HepG2 (cell line): ENCODE data around the gene LGALS8. TPM values are rescaled to one million over a fixed set of nuclear protein-coding genes. Genes with fewer than 3 reads are reported as not detected.

Source experiments
- ATF1 ChIP-seq: IDR thresholded peaks from 2 replicates; pipeline ENCODE4 v1.6.1; 2016; ENCODE audit warnings: mild to moderate bottlenecking, control low read depth
- BORCS8-MEF2B ChIP-seq: sonication (generic); formaldehyde crosslinking; IDR thresholded peaks from 2 replicates; pipeline ENCODE4 v1.8.0; 2022; ENCODE audit warnings: mild to moderate bottlenecking, missing genetic modification reagents
- GABPB1 ChIP-seq: IDR thresholded peaks from 2 replicates; pipeline ENCODE4 v1.6.1; 2016; ENCODE audit warnings: mild to moderate bottlenecking, missing genetic modification reagents, moderate library complexity, missing compliant biosample characterization
- HMGXB3 ChIP-seq: sonication (generic); formaldehyde crosslinking; IDR thresholded peaks from 2 replicates; pipeline ENCODE4 v1.4.0; 2020; ENCODE audit warnings: missing genetic modification reagents, borderline replicate concordance
- HMGXB4 ChIP-seq, 2 experiments: sonication (generic) in 1 of 2; formaldehyde crosslinking in 1 of 2; IDR thresholded peaks; 2 replicates each; pipeline versions ENCODE4 v1.4.0 to v1.6.1; 2018 to 2020; ENCODE audit warnings: missing genetic modification reagents in 2 of 2, borderline replicate concordance in 1 of 2, low read depth in 1 of 2, mild to moderate bottlenecking in 1 of 2, missing biosample characterization in 1 of 2
- KAT2B ChIP-seq: fragments of 150-350 bp; IDR thresholded peaks from 2 replicates; pipeline ENCODE4 v1.6.1; 2014; ENCODE audit warnings: low read depth, low read length, borderline replicate concordance
- MED1 ChIP-seq: sonication (generic); formaldehyde crosslinking; IDR thresholded peaks from 2 replicates; pipeline ENCODE4 v1.4.0; 2020; ENCODE audit warnings: missing genetic modification reagents
- MYNN ChIP-seq: sonication (generic); formaldehyde crosslinking; IDR thresholded peaks from 2 replicates; pipeline ENCODE4 v1.4.0; 2020; ENCODE audit warnings: mild to moderate bottlenecking, low read depth, missing genetic modification reagents
- NFE2L2 ChIP-seq: fragments of 150-350 bp; IDR thresholded peaks from 2 replicates; pipeline ENCODE4 v1.6.1; 2014; ENCODE audit warnings: low read length
- RCOR2 ChIP-seq: IDR thresholded peaks from 2 replicates; pipeline ENCODE4 v1.6.1; 2016; ENCODE audit warnings: missing biosample characterization, missing genetic modification reagents
- TBX2 ChIP-seq: sonication (generic); formaldehyde crosslinking; IDR thresholded peaks from 2 replicates; pipeline ENCODE4 v1.5.0; 2020; ENCODE audit warnings: missing genetic modification reagents, mild to moderate bottlenecking, borderline replicate concordance
- YEATS4 ChIP-seq: sonication (generic); formaldehyde crosslinking; IDR thresholded peaks from 2 replicates; pipeline ENCODE4 v1.4.0; 2020; ENCODE audit warnings: missing genetic modification reagents, borderline replicate concordance
- ZBTB39 ChIP-seq: sonication (generic); formaldehyde crosslinking; IDR thresholded peaks from 2 replicates; pipeline ENCODE4 v1.5.0; 2020; ENCODE audit warnings: missing genetic modification reagents
- ZNF101 ChIP-seq: sonication (generic); formaldehyde crosslinking; IDR thresholded peaks from 2 replicates; pipeline ENCODE4 v1.4.0; 2020; ENCODE audit warnings: mild to moderate bottlenecking, low read depth, missing genetic modification reagents, borderline replicate concordance
- ZNF362 ChIP-seq: sonication (generic); formaldehyde crosslinking; IDR thresholded peaks from 2 replicates; pipeline ENCODE4 v1.4.0; 2020; ENCODE audit warnings: missing genetic modification reagents, mild to moderate bottlenecking, borderline replicate concordance
- ZNF550 ChIP-seq: sonication (generic); formaldehyde crosslinking; IDR thresholded peaks from 2 replicates; pipeline ENCODE4 v1.4.0; 2020; ENCODE audit warnings: mild to moderate bottlenecking, missing genetic modification reagents, borderline replicate concordance
- ZNF704 ChIP-seq: sonication (generic); formaldehyde crosslinking; IDR thresholded peaks from 2 replicates; pipeline ENCODE4 v1.8.1; 2023; ENCODE audit warnings: mild to moderate bottlenecking, inconsistent platforms, moderate library complexity, missing genetic modification reagents, borderline replicate concordance
- polyA plus RNA-seq, 8 experiments: library from polyadenylated mRNA; depleted of rRNA in 3 of 8; stranded (reverse) in 7 of 8; unstranded in 1 of 8; fragments of >200 nt; fragmentation: Illumina TruSeq in 4 of 8; extraction: Trizol in 4 of 8; gene quantifications; 2 replicates each; pipeline versions ENCODE4 v1.2.1 to v1.2.3, GENCODE V29; 2011 to 2016; ENCODE audit warnings: low read depth in 4 of 8, missing spikeins in 1 of 8, mixed read lengths in 1 of 8; ENCODE audit not compliant: insufficient read depth in 1 of 8
- total RNA-seq, 5 experiments: library from RNA; depleted of rRNA; stranded (reverse); fragments of >200 nt; fragmentation: Illumina TruSeq; extraction: Trizol; gene quantifications; 2 replicates each; pipeline ENCODE4 v1.2.3, GENCODE V29; 2016; ENCODE audit warnings: low read depth in 1 of 5

The LGALS8 gene
- total and polyA plus RNA-seq, 2 of the 13 experiments (the other 11 are each of a cell fraction or from before 2014, with no cell fraction given), result 29.3 to 185 TPM

- no peak for TF ChIP-seq ZNF362
- TF ChIP-seq ZBTB39 (CRISPR knock-in tag), result no peak
- peak; percentile 77 for TF ChIP-seq TBX2 (CRISPR knock-in tag)
- peak; percentile 34; the same call in 1 of the 2 replicates for TF ChIP-seq NFE2L2
- TF ChIP-seq GABPB1, result peak; percentile 50
- no peak for TF ChIP-seq RCOR2 (CRISPR knock-in tag)
- no peak for TF ChIP-seq ATF1
- 0 out of 2 replicates have a peak, but pooled peaks have one; percentile 47 for TF ChIP-seq ZNF704 (CRISPR knock-in tag)
- TF ChIP-seq ZNF550, result no peak
- TF ChIP-seq MED1 (CRISPR knock-in tag), result peak; percentile 86
- TF ChIP-seq KAT2B, result no peak
- TF ChIP-seq HMGXB4 (CRISPR knock-in tag; IDR thresholded peaks at IDR 0.05; ENCODE audit: borderline replicate concordance in 1 of 2, low read depth in 1 of 2), result peak; percentile 54 to 67; a peak in 3 of 4 replicates
- no peak for TF ChIP-seq ZNF101 (CRISPR knock-in tag)
- TF ChIP-seq HMGXB3 (CRISPR knock-in tag), result peak; percentile 63
- no peak for TF ChIP-seq MYNN (CRISPR knock-in tag)
- peak; percentile 57; the same call in 1 of the 2 replicates for TF ChIP-seq YEATS4
- TF ChIP-seq BORCS8-MEF2B (CRISPR knock-in tag), result no peak
Measured at GRCh38 chr1:236524142-236524894, 536 bp downstream of the LGALS8 start (continued).
